Loucy (cell line): ENCODE results near the gene ST3GAL3.

Source experiments
- H2AFZ ChIP-seq: fragments of 200-600 bp; sonication (generic); 2 replicates; pipeline ENCODE4 v1.6.0; 2016; ENCODE audit warnings: antibody characterized with exemption, mild to moderate bottlenecking, low read length, moderate library complexity
- H3F3A ChIP-seq: fragments of 200-600 bp; 2 replicates; pipeline ENCODE4 v1.6.0; 2016; ENCODE audit warnings: antibody characterized with exemption, low read depth, mild to moderate bottlenecking
- H3K27me3 ChIP-seq: fragments of 200-600 bp; sonication (generic); 2 replicates; pipeline ENCODE4 v1.6.1; 2014; ENCODE audit warnings: low read length, mild to moderate bottlenecking; ENCODE audit not compliant: insufficient read depth, poor library complexity, severe bottlenecking
- H3K36me3 ChIP-seq: fragments of 200-600 bp; sonication (generic); 2 replicates; pipeline ENCODE4 v1.6.1; 2016; ENCODE audit warnings: low read length; ENCODE audit not compliant: insufficient read depth
- H3K4me1 ChIP-seq: fragments of 200-600 bp; sonication (generic); 2 replicates; pipeline ENCODE4 v1.5.1; 2014; ENCODE audit warnings: low read length, mild to moderate bottlenecking; ENCODE audit not compliant: insufficient read depth, poor library complexity, severe bottlenecking
- H3K4me2 ChIP-seq: fragments of 200-600 bp; sonication (generic); 2 replicates; pipeline ENCODE4 v1.6.0; 2014; ENCODE audit warnings: antibody characterized with exemption, low read length, low read depth, mild to moderate bottlenecking; ENCODE audit not compliant: poor library complexity, severe bottlenecking
- H3K4me3 ChIP-seq: fragments of 200-600 bp; sonication (generic); 2 replicates; pipeline ENCODE4 v1.5.1; 2014; ENCODE audit warnings: low read length, mild to moderate bottlenecking, mixed read lengths; ENCODE audit not compliant: poor library complexity, severe bottlenecking
- H3K79me2 ChIP-seq: fragments of 200-600 bp; sonication (generic); 2 replicates; pipeline ENCODE4 v1.6.1; 2014; ENCODE audit warnings: low read length; ENCODE audit not compliant: insufficient read depth
- H3K9ac ChIP-seq: fragments of 200-600 bp; sonication (generic); 2 replicates; pipeline ENCODE4 v1.6.0; 2014; ENCODE audit warnings: mild to moderate bottlenecking, low read depth, low read length, moderate library complexity; ENCODE audit not compliant: poor library complexity, severe bottlenecking
- H3K9me2 ChIP-seq: fragments of 200-600 bp; sonication (generic); replicated peaks from 2 replicates; pipeline ENCODE4 v1.6.1; 2016; ENCODE audit warnings: low read depth, low read length, mixed read lengths
- H3K9me3 ChIP-seq: fragments of 200-600 bp; sonication (generic); 2 replicates; pipeline ENCODE4 v1.6.1; 2014; ENCODE audit warnings: mild to moderate bottlenecking, antibody characterized with exemption, low read length, low read depth; ENCODE audit not compliant: insufficient read depth
- H4K20me1 ChIP-seq: fragments of 200-600 bp; sonication (generic); 2 replicates; pipeline ENCODE4 v1.6.0; 2014; ENCODE audit warnings: antibody characterized with exemption, low read length, mild to moderate bottlenecking; ENCODE audit not compliant: insufficient read depth, poor library complexity, severe bottlenecking
- EZH2phosphoT487 ChIP-seq: fragments of 200-600 bp; IDR thresholded peaks from 2 replicates; pipeline ENCODE4 v1.6.1; 2018; ENCODE audit warnings: antibody characterized with exemption, mild to moderate bottlenecking, moderate library complexity, borderline replicate concordance
- TF ChIP-seq, protein P1 (sequence below): fragments of 200-600 bp; sonication (generic); conservative IDR thresholded peaks from 2 replicates; pipeline ENCODE4 v1.5.1; 2014; ENCODE audit warnings: mild to moderate bottlenecking, antibody characterized with exemption, low read length

Gene ST3GAL3

GRCh38 chr1:43835082-43836021, 128.0 kb downstream of the ST3GAL3 start:
- Histone ChIP-seq H3K36me3 (peaks cover 8% of the 10 kb centered on the region; the same call in 1 of the 2 replicates), H3F3A (no peaks in the 10 kb centered on the region), H3K79me2 (no peaks in the 10 kb centered on the region), H2AFZ (no peak overlapping the region), H3K4me2 (peak overlapping the region; percentile 40), H3K9me2 (no peaks in the 10 kb centered on the region), H3K4me3 (peak overlapping the region; percentile 13), H3K9me3 (no peaks in the 10 kb centered on the region), H3K9ac (peak overlapping the region; percentile 59), H3K27me3 (no peaks in the 10 kb centered on the region), H3K4me1 (peaks cover 59% of the 10 kb centered on the region), H4K20me1 (no peaks in the 10 kb centered on the region)
- TF ChIP-seq EZH2phosphoT487: no peak
- TF ChIP-seq, protein P1, sequence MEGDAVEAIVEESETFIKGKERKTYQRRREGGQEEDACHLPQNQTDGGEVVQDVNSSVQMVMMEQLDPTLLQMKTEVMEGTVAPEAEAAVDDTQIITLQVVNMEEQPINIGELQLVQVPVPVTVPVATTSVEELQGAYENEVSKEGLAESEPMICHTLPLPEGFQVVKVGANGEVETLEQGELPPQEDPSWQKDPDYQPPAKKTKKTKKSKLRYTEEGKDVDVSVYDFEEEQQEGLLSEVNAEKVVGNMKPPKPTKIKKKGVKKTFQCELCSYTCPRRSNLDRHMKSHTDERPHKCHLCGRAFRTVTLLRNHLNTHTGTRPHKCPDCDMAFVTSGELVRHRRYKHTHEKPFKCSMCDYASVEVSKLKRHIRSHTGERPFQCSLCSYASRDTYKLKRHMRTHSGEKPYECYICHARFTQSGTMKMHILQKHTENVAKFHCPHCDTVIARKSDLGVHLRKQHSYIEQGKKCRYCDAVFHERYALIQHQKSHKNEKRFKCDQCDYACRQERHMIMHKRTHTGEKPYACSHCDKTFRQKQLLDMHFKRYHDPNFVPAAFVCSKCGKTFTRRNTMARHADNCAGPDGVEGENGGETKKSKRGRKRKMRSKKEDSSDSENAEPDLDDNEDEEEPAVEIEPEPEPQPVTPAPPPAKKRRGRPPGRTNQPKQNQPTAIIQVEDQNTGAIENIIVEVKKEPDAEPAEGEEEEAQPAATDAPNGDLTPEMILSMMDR: no peak

DNA sequence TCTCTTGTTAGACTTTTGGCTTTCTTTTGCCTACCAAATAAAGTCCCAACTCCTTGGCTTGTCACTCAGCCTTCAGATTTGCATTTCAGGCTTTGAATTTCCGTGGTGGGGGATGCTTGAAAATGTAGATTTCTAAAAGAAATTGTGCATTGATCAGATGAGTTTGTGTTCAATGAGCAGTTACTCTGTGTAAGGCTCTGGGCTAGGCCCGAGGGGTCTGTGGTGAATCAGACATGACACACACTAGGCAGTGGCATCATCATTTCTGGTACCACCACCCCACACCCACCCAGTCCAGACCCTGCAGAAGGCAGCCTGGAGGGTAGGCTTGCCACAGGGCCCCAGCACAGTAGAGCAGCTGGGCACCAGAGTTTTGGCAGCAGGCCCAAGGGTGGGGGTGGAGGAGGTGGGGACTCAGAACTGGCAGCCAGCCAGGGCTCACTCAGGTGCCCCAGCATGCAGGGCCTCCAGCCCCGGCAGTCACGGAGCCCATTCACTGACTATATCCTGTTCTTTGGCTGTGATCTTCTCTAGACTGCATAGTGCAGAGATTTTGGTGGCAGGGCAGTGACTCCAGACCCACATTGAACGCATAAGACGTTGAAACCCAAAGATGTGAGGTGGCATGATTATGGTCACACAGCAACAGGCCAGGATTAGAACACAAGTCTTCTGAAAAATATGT, 129.1 kb downstream of the ST3GAL3 start:
- H3K36me3 ChIP-seq: peaks cover 8% of the 10 kb centered on the region; the same call in 1 of the 2 replicates
- H3K9me3 ChIP-seq: no peaks in the 10 kb centered on the region
- peak overlapping the region; percentile 59 for H3K9ac ChIP-seq
- H3K4me3 ChIP-seq: peak overlapping the region; percentile 13
- no peaks in the 10 kb centered on the region for H3K79me2 ChIP-seq
- peak overlapping the region; percentile 40 for H3K4me2 ChIP-seq
- H3K4me1 ChIP-seq: peaks cover 59% of the 10 kb centered on the region
- no peak overlapping the region for H2AFZ ChIP-seq
- H3K27me3 ChIP-seq: no peaks in the 10 kb centered on the region
- H3K9me2 ChIP-seq: no peaks in the 10 kb centered on the region
- TF ChIP-seq, protein P1: no peak
- TF ChIP-seq EZH2phosphoT487: no peak
- H4K20me1 ChIP-seq: no peaks in the 10 kb centered on the region
- no peaks in the 10 kb centered on the region for H3F3A ChIP-seq

DNA sequence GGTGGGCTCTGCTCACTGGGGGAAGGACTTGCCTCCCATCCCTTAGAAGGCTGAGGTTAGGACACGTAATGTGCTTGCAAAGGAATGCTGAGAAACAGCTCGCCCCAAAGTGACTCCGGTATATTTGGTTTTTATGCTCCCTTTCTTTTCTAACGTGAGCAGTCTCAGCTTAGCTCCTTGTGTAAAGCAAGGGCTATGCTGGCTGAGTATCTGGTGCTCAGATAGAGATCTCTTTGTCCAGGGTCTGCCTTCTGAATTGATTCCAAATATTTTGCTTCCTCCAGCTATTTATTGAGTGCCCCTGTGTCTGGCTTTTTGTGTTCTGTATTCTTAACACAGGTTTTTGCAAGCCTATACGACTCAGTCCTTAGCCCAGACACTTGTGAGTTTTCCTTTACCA, 131.7 kb downstream of the ST3GAL3 start:
- H3K4me1 ChIP-seq: peaks cover 34% of the 10 kb centered on the region
- H3K36me3 ChIP-seq: peaks cover 26% of the 10 kb centered on the region; the same call in 1 of the 2 replicates
- no peaks in the 10 kb centered on the region for H3K27me3 ChIP-seq
- no peak overlapping the region for H2AFZ ChIP-seq
- TF ChIP-seq, protein P1: no peak
- TF ChIP-seq EZH2phosphoT487: no peak
- H4K20me1 ChIP-seq: no peaks in the 10 kb centered on the region
- H3K9me3 ChIP-seq: no peaks in the 10 kb centered on the region
- H3F3A ChIP-seq: no peaks in the 10 kb centered on the region
- no peaks in the 10 kb centered on the region for H3K9me2 ChIP-seq
- no peak overlapping the region for H3K9ac ChIP-seq
- no peak overlapping the region for H3K4me3 ChIP-seq
- H3K79me2 ChIP-seq: no peaks in the 10 kb centered on the region
- H3K4me2 ChIP-seq: no peak overlapping the region
